ENCODE results near the gene TUBA1C.
"Not testable (repeated sequence)": the region's sequence is repeated elsewhere in the genome, so short reads cannot be mapped to it uniquely, and the experiment has no call there.

GRCh38 chr12:49269191-49269590 is 4.3 kb downstream of the TUBA1C start:
- TF ChIP-seq CTCF (IDR thresholded peaks at IDR 0.05; ENCODE audit: low read length); EZH2 (optimal IDR thresholded peaks at IDR 0.05; ENCODE audit: low read depth, low read length): not testable (repeated sequence)
